Sigmoid colon (tissue), 7 donors: ENCODE data around the gene SDK2. TPM values are rescaled to one million over a fixed set of nuclear protein-coding genes. Genes with fewer than 3 reads are reported as not detected.
"Not testable (repeated sequence)": the region's sequence is repeated elsewhere in the genome, so short reads cannot be mapped to it uniquely, and the experiment has no call there.

Source experiments
- DNase-seq: peaks from one replicate; pipeline ENCODE4 v3.0.0-alpha.2; 2019
- H3K27ac ChIP-seq, 4 donors: fragments of 200-600 bp; sonication (generic); one replicate each; pipeline ENCODE4 v1.5.1; 2016 to 2019; ENCODE audit warnings: mild to moderate bottlenecking in 1 of 4
- H3K27me3 ChIP-seq, 3 donors: fragments of 200-600 bp; sonication (generic); one replicate each; pipeline ENCODE4 v1.5.1; 2019; ENCODE audit warnings: mild to moderate bottlenecking in 1 of 3
- H3K36me3 ChIP-seq, 4 donors: fragments of 200-600 bp; sonication (generic); one replicate each; pipeline ENCODE4 v1.5.1; 2016 to 2019
- H3K4me1 ChIP-seq, 4 donors: fragments of 200-600 bp; sonication (generic); one replicate each; pipeline ENCODE4 v1.5.1; 2017 to 2019
- H3K4me3 ChIP-seq, 4 donors: fragments of 200-600 bp; sonication (generic); one replicate each; pipeline ENCODE4 v1.5.1; 2017 to 2019; ENCODE audit warnings: mild to moderate bottlenecking in 2 of 4, moderate library complexity in 1 of 4
- H3K9me3 ChIP-seq, 4 donors: fragments of 200-600 bp in 3 of 4; sonication (generic) in 3 of 4; one replicate each; pipeline versions ENCODE4 v1.5.1 to v1.6.1; 2013 to 2019
- EP300 ChIP-seq, 4 donors: sonication (generic); formaldehyde crosslinking; IDR thresholded peaks; one replicate each; pipeline ENCODE4 v1.6.1; 2017; ENCODE audit warnings: antibody characterized with exemption in 4 of 4
- POLR2A ChIP-seq, 2 donors: fragments of 450-650 bp; IDR thresholded peaks; one replicate each; pipeline ENCODE4 v1.6.1; 2016; ENCODE audit warnings: antibody characterized with exemption in 2 of 2, mild to moderate bottlenecking in 2 of 2, moderate library complexity in 2 of 2
- POLR2AphosphoS5 ChIP-seq, 4 donors: sonication (generic); formaldehyde crosslinking; IDR thresholded peaks; one replicate each; pipeline ENCODE4 v1.6.1; 2017; ENCODE audit warnings: antibody characterized with exemption in 4 of 4
- WGBS, 2 donors: extraction: QIAGEN DNeasy Blood & Tissue Kit; methylation state at CpG; one replicate each; pipeline ENCODE4 v1.1.7; 2013; 5-methylcytosine and 5-hydroxymethylcytosine counted together
- intact Hi-C: fragments of 100-400 bp; cut with DNase I; formaldehyde crosslinking; loops from one replicate; pipeline ENCODE4 v1.15.1; 2023
- polyA plus RNA-seq, 3 donors: library from polyadenylated mRNA; stranded (reverse); fragments of 200-250 nt; gene quantifications; one replicate each; pipeline ENCODE4 v1.2.3, GENCODE V29; 2013
- total RNA-seq, 4 donors: library from RNA; depleted of rRNA; stranded (reverse); fragments of >200 nt; gene quantifications; one replicate each; pipeline ENCODE4 v1.1.0, GENCODE V29; 2016
- TF ChIP-seq, protein P1 (sequence below), 4 experiments: fragments of 450-650 bp in 3 of 4; fragments of 200-600 bp in 1 of 4; IDR thresholded peaks; one replicate each; pipeline ENCODE4 v1.5.1; 2016 to 2019; ENCODE audit warnings: antibody characterized with exemption in 4 of 4, mild to moderate bottlenecking in 3 of 4, moderate library complexity in 2 of 4
- donor health status: healthy with polysubstance abuse.
- donor health status: Bipolar disorder and iron deficiency.
- donor health status: healthy.

The SDK2 gene
- total and polyA plus RNA-seq, 7 donors = under 0.01 to 1.9 (median 0.71) TPM

DNA sequence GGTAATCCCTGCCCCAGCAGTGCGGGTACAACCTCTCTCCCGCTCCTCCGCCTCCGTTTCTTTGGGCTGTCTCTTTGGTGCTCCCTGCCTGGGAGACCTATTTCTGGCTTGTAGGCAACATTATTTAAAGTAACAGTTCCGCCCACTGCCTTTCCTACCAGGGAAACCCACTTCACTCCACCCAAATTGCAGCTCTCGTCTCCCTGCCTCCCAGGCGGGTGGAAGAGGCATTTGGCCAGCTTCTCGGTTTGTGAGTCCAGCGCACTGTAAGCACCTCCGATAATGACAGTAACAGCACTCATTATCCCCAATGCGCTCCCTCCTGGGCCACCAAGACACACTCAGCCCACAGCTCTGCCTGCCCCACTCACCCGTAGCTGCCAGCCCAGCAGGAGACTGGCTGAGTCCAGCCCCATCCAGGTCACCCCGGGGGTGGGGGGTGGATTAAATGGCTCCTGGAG lies 167.3 kb downstream of the SDK2 start:
- 74 to 81% methylated on average over 13 of the region's 13 CpGs for WGBS, 2 donors
- no peaks in the 10 kb centered on the region for H3K36me3 ChIP-seq
- no peak overlapping the region for H3K27ac ChIP-seq
- no peaks in the 10 kb centered on the region for H3K9me3 ChIP-seq
- peaks cover 0 to 7% (median 3%) of the 10 kb centered on the region in 4 donors for H3K4me1 ChIP-seq
- H3K4me3 ChIP-seq = no peak overlapping the region
- H3K27me3 ChIP-seq = peaks cover 0 to 5% (median 0%) of the 10 kb centered on the region in 3 donors
- intact Hi-C loops = no loop called here
- no peak for DNase-seq
- TF ChIP-seq POLR2AphosphoS5 (IDR thresholded peaks at IDR 0.05) (no peak), POLR2A (IDR thresholded peaks at IDR 0.05) (no peak), EP300 (IDR thresholded peaks at IDR 0.05) (no peak)
- TF ChIP-seq, protein P1, sequence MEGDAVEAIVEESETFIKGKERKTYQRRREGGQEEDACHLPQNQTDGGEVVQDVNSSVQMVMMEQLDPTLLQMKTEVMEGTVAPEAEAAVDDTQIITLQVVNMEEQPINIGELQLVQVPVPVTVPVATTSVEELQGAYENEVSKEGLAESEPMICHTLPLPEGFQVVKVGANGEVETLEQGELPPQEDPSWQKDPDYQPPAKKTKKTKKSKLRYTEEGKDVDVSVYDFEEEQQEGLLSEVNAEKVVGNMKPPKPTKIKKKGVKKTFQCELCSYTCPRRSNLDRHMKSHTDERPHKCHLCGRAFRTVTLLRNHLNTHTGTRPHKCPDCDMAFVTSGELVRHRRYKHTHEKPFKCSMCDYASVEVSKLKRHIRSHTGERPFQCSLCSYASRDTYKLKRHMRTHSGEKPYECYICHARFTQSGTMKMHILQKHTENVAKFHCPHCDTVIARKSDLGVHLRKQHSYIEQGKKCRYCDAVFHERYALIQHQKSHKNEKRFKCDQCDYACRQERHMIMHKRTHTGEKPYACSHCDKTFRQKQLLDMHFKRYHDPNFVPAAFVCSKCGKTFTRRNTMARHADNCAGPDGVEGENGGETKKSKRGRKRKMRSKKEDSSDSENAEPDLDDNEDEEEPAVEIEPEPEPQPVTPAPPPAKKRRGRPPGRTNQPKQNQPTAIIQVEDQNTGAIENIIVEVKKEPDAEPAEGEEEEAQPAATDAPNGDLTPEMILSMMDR (IDR thresholded peaks at IDR 0.05) = no peak

DNA sequence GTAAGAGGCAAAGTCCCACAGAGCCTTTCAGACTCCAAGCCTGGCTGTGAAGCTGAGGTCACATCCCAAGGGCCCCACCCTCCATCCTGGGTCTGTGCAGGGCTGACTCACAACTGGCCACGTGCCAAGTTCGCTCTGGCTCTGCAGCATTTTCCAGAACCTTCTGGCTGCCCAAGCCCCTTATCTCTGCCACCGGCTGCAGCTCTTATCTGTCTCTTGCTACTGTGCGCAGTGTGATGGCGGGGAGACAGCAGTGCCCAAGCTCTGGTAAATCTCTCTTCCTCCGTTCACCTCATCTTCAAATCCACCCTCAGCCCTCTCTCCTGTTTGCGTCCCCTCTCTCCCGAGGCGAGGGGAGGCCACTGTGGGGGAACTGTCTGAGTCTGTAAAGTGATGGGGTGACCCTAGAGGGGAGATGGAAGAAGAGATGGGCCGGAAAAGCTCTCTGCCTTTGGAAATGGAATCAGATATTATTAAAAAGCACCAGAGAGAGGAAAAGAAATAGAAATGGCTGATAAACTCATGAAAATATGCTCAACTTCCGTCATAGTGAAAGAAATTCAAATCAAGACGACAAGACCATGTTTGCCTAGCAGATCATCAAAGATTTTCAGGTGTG lies 169.8 kb downstream of the SDK2 start:
- 20 to 55% methylated on average over 12 of the region's 12 CpGs for WGBS, 2 donors
- intact Hi-C loops = no loop called here
- Histone ChIP-seq H3K9me3 (no peaks in the 10 kb centered on the region), H3K4me3 (no peak overlapping the region), H3K36me3 (no peaks in the 10 kb centered on the region), H3K27ac (no peak overlapping the region), H3K27me3 (no peaks in the 10 kb centered on the region), H3K4me1 (peaks cover 0 to 7% (median 3%) of the 10 kb centered on the region in 4 donors)
- no peak for TF ChIP-seq POLR2A (IDR thresholded peaks at IDR 0.05)
- TF ChIP-seq, protein P1 (IDR thresholded peaks at IDR 0.05) = no peak
- TF ChIP-seq EP300 (IDR thresholded peaks at IDR 0.05) = no peak
- TF ChIP-seq POLR2AphosphoS5 (IDR thresholded peaks at IDR 0.05) = no peak
- DNase-seq = peak; percentile 73

DNA sequence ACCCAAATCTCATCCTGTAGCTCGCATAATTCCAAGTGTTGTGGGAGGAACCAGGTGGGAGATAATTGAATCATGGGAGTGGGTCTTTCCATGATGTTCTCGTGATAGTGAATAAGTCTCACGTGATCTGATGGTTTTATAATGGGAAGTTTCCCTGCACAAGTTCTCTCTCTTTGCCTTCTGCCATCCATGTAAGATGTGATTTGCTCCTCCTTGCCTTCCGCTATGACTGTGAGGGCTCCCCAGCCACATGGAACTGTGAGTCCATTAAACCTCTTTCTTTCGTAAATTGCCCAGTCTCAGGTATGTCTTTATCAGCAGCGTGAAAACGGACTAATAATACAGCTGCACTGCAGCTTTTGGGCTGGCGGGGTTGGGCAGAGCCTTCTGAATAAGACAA lies 171.5 kb downstream of the SDK2 start:
- H3K4me3 ChIP-seq, H3K36me3 ChIP-seq, H3K27me3 ChIP-seq, H3K27ac ChIP-seq, H3K4me1 ChIP-seq, intact Hi-C loops, DNase-seq, H3K9me3 ChIP-seq: not testable (repeated sequence)
- 81 to 84% methylated on average over 8 of the region's 8 CpGs for WGBS, 2 donors

DNA sequence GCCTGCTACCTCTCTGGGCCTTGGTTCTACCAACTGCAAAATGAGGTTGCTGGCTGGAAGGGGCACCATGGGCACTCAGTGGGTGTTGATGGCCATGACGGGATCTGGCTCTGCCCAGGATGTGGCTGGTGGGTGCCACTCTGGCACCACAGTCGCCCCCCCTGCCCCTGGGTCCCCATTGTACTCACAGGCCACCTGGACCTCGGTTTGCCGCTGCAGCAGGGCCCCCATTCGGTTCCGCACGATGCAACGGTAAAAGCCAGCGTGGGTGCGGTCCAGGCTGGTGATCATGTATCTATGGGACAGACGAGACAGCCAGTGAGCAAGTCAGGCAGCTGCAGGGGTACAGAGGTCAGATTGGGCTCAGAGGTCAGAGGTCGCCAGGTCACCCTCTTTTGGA lies 172.3 kb downstream of the SDK2 start:
- H3K9me3 ChIP-seq = no peaks in the 10 kb centered on the region
- H3K27ac ChIP-seq = no peak overlapping the region
- peaks cover 0 to 7% (median 3%) of the 10 kb centered on the region in 4 donors for H3K4me1 ChIP-seq
- intact Hi-C loops = no loop called here
- no peak overlapping the region for H3K4me3 ChIP-seq
- no peak for DNase-seq
- H3K36me3 ChIP-seq = no peaks in the 10 kb centered on the region
- TF ChIP-seq, protein P1 (IDR thresholded peaks at IDR 0.05) = no peak
- TF ChIP-seq POLR2A (IDR thresholded peaks at IDR 0.05) (no peak), POLR2AphosphoS5 (IDR thresholded peaks at IDR 0.05) (no peak)
- 92 to 94% methylated on average over 12 of the region's 12 CpGs for WGBS, 2 donors
- no peaks in the 10 kb centered on the region for H3K27me3 ChIP-seq

DNA sequence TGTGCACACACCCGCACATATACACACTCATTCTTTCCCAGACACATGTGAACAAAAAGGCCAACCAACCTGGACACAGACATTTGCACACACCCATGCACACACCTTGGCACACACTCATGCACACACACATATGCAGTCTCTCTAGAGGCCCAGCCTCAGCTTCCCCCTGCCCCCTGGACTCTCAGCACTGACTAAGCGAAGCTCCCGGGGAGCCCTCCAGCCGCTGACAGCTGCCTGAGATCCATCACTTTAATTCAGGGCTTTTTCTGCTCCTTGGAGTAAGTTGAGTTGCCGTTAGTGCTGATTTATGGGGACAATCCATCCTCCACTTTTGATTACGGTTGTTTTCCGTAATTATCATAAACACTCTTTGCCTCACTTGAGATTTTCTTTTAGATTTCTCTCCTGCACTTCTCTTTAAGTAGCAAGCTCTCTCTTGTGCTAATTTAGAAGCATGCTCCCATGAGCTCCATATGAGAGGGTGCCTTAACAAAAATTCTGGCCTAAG lies 173.9 kb downstream of the SDK2 start:
- H3K4me3 ChIP-seq = no peak overlapping the region
- no peaks in the 10 kb centered on the region for H3K9me3 ChIP-seq
- H3K27ac ChIP-seq = no peak overlapping the region
- H3K4me1 ChIP-seq = peaks cover 0 to 7% (median 3%) of the 10 kb centered on the region in 4 donors
- no peaks in the 10 kb centered on the region for H3K36me3 ChIP-seq
- no peak for DNase-seq
- intact Hi-C loops = no loop called here
- H3K27me3 ChIP-seq = no peaks in the 10 kb centered on the region
- TF ChIP-seq, protein P1 (IDR thresholded peaks at IDR 0.05) = no peak
- TF ChIP-seq EP300 (IDR thresholded peaks at IDR 0.05) = no peak
- TF ChIP-seq POLR2A (IDR thresholded peaks at IDR 0.05) = no peak
- TF ChIP-seq POLR2AphosphoS5 (IDR thresholded peaks at IDR 0.05) = no peak
- 81 to 82% methylated on average over 7 of the region's 7 CpGs for WGBS, 2 donors
